HG03139 (cell line): ENCODE results near the gene SLC15A4.

Experiments used
- ATAC-seq: cut with Tn5 transposase; IDR thresholded peaks from one replicate; pipeline ENCODE4 v1.9.1; 2021; ENCODE audit not compliant: unreplicated experiment

Gene SLC15A4

GRCh38 chr12:128763395-128763794 is 60.4 kb downstream of the SLC15A4 start:
- ATAC-seq, result no peak

GRCh38 chr12:128761379-128761790 is 62.4 kb downstream of the SLC15A4 start:
- no peak for ATAC-seq

- no peak for ATAC-seq
These were observed 68.2 kb downstream of the SLC15A4 start for GRCh38 chr12:128755566-128755965.

- ATAC-seq, result no peak
These were observed 69.5 kb downstream of the SLC15A4 start for GRCh38 chr12:128754275-128754674.

GRCh38 chr12:128753438-128753837 is 70.3 kb downstream of the SLC15A4 start:
- ATAC-seq, result no peak

- no peak for ATAC-seq
These were observed 71.4 kb downstream of the SLC15A4 start for GRCh38 chr12:128752386-128752785.

- no peak for ATAC-seq
These were observed 76.3 kb downstream of the SLC15A4 start for GRCh38 chr12:128747441-128747840.

- no peak for ATAC-seq
These were observed 77.7 kb downstream of the SLC15A4 start for GRCh38 chr12:128745772-128746689.

- no peak for ATAC-seq
These were observed 79.8 kb downstream of the SLC15A4 start for GRCh38 chr12:128743916-128744315.
